ENCODE data around the gene CCDC54. TPM values are rescaled to one million over a fixed set of nuclear protein-coding genes. Genes with fewer than 3 reads are reported as not detected.
A peak's percentile ranks its signal among the peaks of the same experiment; 100 is the strongest.

Gene CCDC54
- total RNA-seq, 1 experiment from 2014 or later = not detected

GRCh38 chr3:107384428-107384827 lies 7.2 kb downstream of the CCDC54 start:
- in situ Hi-C loops (cut with HindIII; ENCODE audit: low pct_unique_long_range_greater_than_20kb, low sequenced_read_pairs) = no loop called here
- no peak for DNase-seq (ENCODE audit: low read depth)

GRCh38 chr3:107384907-107385306 lies 7.7 kb downstream of the CCDC54 start:
- DNase-seq (ENCODE audit: low read depth) = no peak
- in situ Hi-C loops (cut with HindIII; ENCODE audit: low pct_unique_long_range_greater_than_20kb, low sequenced_read_pairs) = no loop called here

DNA sequence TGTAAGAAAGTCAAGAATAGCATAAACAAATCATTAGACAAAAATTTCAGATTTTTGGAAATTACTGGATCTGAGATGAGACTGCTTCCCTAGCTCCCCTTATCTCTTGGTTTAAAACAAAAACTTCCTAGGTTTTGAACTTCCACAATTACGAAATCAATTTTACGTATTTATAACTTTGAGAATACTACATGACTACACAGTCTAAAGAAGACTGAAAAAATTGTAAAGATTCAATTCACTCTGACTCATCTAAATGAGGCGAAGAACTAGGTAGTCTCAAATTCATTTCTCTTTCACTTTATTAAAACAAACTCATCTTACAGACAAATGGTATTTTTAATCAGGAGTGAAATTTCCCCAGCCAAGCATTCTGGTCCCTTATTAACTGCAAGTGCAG lies 10.3 kb downstream of the CCDC54 start:
- DNase-seq (ENCODE audit: low read depth) = no peak
- in situ Hi-C loops (cut with HindIII; ENCODE audit: low pct_unique_long_range_greater_than_20kb, low sequenced_read_pairs) = no loop called here

GRCh38 chr3:107392549-107393165 lies 15.4 kb downstream of the CCDC54 start:
- in situ Hi-C loops (cut with HindIII; ENCODE audit: low pct_unique_long_range_greater_than_20kb, low sequenced_read_pairs) = no loop called here
- DNase-seq (ENCODE audit: low read depth) = no peak

DNA sequence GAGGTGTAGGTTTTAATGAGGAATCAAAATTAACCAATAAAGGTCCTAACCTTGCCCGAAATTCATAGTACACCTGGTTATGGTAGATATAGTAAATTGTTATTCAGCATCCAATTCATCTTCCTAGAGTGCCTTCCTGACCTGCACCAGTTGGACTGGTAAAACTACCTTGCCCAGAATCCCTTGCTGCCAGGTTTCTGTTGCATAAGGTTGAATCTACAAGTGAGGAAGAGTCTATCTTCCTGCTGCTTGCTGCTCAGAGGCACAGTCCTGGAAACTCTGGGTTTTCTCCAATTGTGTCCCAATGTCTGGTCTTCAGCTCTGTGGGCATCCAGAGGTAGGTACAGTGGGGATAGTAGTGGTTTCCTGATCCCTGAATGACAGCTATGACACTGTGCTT lies 17.3 kb downstream of the CCDC54 start:
- no peak for DNase-seq (ENCODE audit: low read depth)
- in situ Hi-C loops (cut with HindIII; ENCODE audit: low pct_unique_long_range_greater_than_20kb, low sequenced_read_pairs) = no loop called here

- in situ Hi-C loops (cut with HindIII; ENCODE audit: low pct_unique_long_range_greater_than_20kb, low sequenced_read_pairs) = no loop called here
- DNase-seq (ENCODE audit: low read depth) = no peak
These were observed 17.8 kb downstream of the CCDC54 start for GRCh38 chr3:107395066-107395465.

GRCh38 chr3:107401301-107401700 lies 24.1 kb downstream of the CCDC54 start:
- DNase-seq (ENCODE audit: low read depth) = no peak
- in situ Hi-C loops (cut with HindIII; ENCODE audit: low pct_unique_long_range_greater_than_20kb, low sequenced_read_pairs) = no loop called here

- in situ Hi-C loops (cut with HindIII; ENCODE audit: low pct_unique_long_range_greater_than_20kb, low sequenced_read_pairs) = no loop called here
- DNase-seq (ENCODE audit: low read depth) = no peak
These were observed 25.0 kb downstream of the CCDC54 start for GRCh38 chr3:107402214-107402613.

- DNase-seq (ENCODE audit: low read depth) = no peak
- in situ Hi-C loops (cut with HindIII; ENCODE audit: low pct_unique_long_range_greater_than_20kb, low sequenced_read_pairs) = no loop called here
These were observed 27.7 kb downstream of the CCDC54 start for GRCh38 chr3:107404727-107405469.

- in situ Hi-C loops (cut with HindIII; ENCODE audit: low pct_unique_long_range_greater_than_20kb, low sequenced_read_pairs) = no loop called here
- DNase-seq (ENCODE audit: low read depth) = no peak
These were observed 30.1 kb downstream of the CCDC54 start for GRCh38 chr3:107407355-107407754.

DNA sequence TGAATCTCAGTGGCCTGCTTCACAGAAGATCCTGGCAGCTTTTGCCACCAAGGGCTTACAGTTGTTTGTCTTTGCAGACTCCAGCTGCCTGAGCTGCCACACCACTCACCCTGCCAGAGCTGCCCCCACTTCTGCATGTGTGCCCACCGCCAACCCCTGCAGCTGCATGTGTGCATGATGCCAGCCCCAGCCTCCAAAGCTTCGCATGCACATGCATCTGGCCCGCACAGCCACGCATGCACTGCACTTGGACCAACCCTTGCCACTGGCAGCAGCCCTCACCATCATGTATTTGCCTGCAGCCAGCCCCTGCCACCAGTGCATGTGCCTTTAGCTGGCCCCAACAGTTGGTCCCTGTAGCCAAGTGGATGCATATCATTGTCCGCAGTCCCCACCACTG lies 31.3 kb downstream of the CCDC54 start:
- no peak for DNase-seq (ENCODE audit: low read depth)
- in situ Hi-C loops (cut with HindIII; ENCODE audit: low pct_unique_long_range_greater_than_20kb, low sequenced_read_pairs) = no loop called here

DNA sequence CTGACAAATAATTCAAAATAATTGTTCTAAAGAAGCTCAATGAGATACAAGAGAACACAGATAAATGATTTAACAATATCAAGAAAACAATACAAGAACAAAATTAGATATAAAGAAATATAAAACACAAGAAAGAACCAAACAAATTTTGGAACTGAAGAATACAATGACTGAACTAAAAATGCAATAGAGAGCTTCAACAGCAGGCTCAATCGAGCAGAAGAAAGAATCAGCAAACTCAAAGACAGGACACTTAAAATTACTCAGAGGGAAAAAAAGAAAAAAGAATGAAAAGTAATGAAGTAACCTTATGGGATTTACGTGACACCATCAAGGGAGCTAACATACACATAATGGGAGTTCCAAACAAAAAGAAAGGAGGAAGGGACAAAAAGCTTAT lies 32.1 kb downstream of the CCDC54 start:
- DNase-seq (ENCODE audit: low read depth) = peak; percentile 8
- in situ Hi-C loops (cut with HindIII; ENCODE audit: low pct_unique_long_range_greater_than_20kb, low sequenced_read_pairs) = no loop called here

DNA sequence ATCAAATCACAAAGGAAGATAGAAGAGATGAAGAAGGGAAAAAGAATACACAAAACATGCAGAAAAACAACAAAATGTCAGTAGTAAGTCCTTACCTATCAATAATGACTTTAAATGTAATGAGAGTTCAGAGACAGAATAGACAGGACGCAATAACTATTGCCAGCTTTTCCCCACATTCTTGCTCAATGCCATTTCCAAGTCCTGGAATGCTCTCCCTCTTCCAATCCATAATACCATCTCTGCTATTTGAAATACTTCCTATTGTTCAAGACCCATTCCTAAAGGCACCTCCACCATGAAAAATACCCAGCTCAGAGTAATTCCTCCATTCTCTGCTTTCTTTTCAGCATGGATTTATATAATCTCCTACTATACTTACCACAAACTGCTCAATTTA lies 33.4 kb downstream of the CCDC54 start:
- in situ Hi-C loops (cut with HindIII; ENCODE audit: low pct_unique_long_range_greater_than_20kb, low sequenced_read_pairs) = no loop called here
- DNase-seq (ENCODE audit: low read depth) = no peak

- no peak for DNase-seq (ENCODE audit: low read depth)
- in situ Hi-C loops (cut with HindIII; ENCODE audit: low pct_unique_long_range_greater_than_20kb, low sequenced_read_pairs) = no loop called here
These were observed 33.8 kb downstream of the CCDC54 start for GRCh38 chr3:107411056-107411455.

GRCh38 chr3:107411779-107412178 lies 34.5 kb downstream of the CCDC54 start:
- in situ Hi-C loops (cut with HindIII; ENCODE audit: low pct_unique_long_range_greater_than_20kb, low sequenced_read_pairs) = no loop called here
- no peak for DNase-seq (ENCODE audit: low read depth)

DNA sequence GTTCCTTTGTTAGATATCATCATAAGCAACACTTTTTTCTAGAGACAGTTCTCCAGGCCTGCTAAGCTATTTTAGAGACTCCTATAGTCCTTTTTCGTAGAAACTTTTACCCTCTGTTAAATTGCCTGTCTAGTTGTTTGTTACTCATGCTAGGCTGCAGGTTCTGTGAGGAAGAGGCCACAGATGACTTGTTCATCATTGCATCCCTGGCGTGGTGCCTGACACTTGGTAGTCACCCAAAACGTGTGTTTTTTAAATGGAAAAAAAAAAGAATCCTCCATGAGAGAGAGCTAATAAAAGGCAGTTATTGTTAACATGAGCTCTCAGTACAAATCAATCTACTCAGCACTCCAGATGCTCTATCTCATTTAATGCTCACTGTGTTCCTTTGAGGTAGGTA lies 35.1 kb downstream of the CCDC54 start:
- no peak for DNase-seq (ENCODE audit: low read depth)
- in situ Hi-C loops (cut with HindIII; ENCODE audit: low pct_unique_long_range_greater_than_20kb, low sequenced_read_pairs) = no loop called here

DNA sequence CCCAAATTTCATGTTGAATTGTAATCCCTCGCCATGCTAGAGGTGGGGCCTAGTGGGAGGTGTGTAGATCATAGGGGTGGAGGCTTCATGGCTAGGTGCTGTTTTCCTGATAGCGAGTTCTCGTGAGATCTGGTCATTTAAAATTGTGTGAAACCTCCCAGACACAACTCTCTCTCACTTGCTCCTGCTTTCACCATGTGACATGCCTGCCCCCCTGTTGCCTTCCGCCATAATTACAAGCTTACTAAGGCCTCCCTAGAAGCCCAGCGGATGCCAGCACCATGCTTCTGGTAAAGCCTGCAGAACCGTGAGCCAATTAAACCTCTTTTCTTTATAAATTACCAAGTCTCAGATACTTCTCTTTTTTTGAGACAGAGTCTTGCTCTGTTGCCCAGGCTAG lies 36.0 kb downstream of the CCDC54 start:
- DNase-seq (ENCODE audit: low read depth) = no peak
- in situ Hi-C loops (cut with HindIII; ENCODE audit: low pct_unique_long_range_greater_than_20kb, low sequenced_read_pairs) = no loop called here

DNA sequence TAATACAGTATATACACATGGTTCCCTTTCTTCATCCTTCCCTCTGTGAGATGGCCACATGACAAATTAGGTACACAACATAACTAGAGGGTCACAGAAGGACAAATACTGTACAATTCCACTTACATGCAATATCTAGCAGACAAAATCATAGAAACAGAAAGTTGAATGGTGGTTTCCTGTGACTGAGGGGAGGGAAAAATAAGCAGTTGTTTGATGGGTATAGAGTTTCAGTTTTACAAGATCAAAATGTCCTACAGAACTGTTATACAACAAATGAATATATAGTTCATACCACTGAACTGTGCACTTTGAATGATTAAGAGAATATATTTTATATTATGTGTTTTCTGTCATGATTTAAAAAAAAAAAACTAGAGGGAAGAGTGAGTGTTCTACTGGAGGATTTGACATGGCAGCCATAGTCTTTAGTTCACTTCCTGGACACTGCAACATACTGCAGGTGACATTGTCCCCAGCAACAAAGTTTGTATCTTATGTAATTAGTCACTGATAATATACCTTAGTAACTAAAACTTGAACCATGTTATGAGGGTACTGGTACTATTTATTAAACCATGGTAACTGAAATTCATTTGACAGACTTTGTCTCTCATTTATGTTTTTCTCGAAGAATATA lies 37.2 kb downstream of the CCDC54 start:
- no peak for DNase-seq (ENCODE audit: low read depth)
- in situ Hi-C loops (cut with HindIII; ENCODE audit: low pct_unique_long_range_greater_than_20kb, low sequenced_read_pairs) = no loop called here

DNA sequence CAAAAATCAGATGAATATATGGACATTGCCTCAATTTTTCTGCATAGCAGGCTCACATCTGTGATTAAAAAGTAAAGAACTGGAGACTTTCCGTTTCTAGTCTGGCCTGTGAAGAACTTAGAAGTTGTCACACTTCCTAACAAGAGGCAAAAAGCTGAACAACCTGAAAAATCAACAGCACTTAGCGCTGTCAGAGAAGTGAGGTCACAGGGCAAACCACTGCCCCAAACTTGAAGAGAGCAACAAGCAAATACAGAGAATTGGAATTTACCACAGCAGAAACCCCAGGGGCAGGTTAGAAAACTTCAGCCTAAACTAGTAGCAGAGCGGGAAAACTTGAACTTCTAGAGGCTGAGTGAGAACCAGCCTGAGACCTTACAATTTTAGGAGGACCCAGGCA lies 38.9 kb downstream of the CCDC54 start:
- in situ Hi-C loops (cut with HindIII; ENCODE audit: low pct_unique_long_range_greater_than_20kb, low sequenced_read_pairs) = no loop called here

DNA sequence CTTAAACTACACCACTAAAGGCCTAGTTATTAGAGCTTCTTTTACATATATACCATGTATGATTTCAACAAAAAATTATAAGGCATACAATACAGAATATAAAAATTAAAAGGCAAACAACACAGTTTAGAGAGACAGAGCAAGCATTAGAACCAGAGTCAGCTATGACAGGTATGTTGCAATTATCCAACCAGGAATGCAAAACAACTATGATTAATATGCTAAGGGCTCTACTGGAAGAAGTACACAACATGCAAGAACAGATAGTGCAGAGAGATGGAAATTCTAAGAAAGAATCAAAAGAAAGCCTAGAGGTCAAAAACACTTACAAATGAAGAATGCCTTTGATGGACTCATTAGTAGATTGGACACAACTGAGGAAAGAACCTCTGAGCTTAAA lies 39.6 kb downstream of the CCDC54 start:
- in situ Hi-C loops (cut with HindIII; ENCODE audit: low pct_unique_long_range_greater_than_20kb, low sequenced_read_pairs) = no loop called here

More for the DNA sequence above, 38.9 kb downstream of the CCDC54 start:
- DNase-seq (ENCODE audit: low read depth) = no peak

More for the DNA sequence above, 39.6 kb downstream of the CCDC54 start:
- DNase-seq (ENCODE audit: low read depth) = no peak

Measured in Caki2 (cell line).